Measurements from ENCODE around the gene SRC.

SRC gene

GRCh38 chr20:37350649-37351574 lies 5.0 kb downstream of the SRC start:
- no peak for DNase-seq (ENCODE audit: low read depth in 2 of 2)

GRCh38 chr20:37351689-37352607 lies 6.0 kb downstream of the SRC start:
- DNase-seq (ENCODE audit: low read depth in 2 of 2): no peak

- no peak for DNase-seq (ENCODE audit: low read depth in 2 of 2)
These were observed 6.7 kb downstream of the SRC start for GRCh38 chr20:37352608-37352980.

GRCh38 chr20:37353285-37353849 lies 7.4 kb downstream of the SRC start:
- DNase-seq (ENCODE audit: low read depth in 2 of 2): no peak

DNA sequence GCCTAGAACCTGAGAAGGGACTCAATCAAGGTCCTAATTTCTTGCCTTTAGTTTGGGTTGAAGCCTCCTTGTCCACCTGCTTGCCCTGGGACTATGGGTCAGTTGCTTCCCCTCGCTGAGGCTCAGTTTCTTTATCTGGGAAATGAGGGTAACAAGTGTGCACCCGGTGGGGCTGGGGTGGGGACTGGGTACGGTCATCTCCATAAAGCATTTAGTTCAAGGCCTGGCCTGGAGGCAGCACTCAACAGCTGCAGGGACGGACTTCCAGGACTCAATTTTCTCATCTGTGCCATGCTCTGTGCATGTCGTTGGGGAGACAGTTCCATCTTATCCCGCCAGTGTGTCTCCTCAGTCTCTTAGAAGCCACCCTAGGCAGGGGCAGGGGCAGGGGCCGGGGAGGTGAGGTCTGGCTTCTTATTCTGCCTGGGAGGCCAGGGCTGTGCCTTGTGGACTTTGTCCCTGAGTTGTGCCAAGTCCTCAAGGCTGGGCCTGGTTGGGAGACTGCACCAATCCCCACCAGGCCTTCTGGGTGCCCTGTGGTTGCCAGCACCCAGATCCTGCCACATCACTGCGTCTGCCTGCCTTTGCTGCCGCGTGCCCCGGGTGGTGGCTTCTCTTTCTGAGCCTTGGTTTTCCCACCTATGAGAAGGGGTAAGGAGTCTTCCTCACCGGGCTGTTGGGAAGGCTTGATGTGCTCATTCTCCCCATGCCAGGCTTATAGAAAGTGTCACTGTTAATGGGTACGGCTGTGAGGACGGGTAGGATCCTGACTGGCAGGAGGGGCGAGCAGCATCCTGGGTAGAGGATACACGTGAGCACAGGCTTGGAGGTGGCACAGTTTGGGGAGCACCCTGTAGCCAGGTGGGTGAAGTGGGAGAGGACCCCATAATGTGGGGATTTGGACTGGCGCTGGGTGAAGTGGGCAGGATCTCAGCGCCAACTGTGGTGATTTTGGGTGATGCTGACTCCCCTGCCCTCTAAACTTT lies 8.6 kb downstream of the SRC start:
- DNase-seq (ENCODE audit: low read depth in 2 of 2): no peak

DNA sequence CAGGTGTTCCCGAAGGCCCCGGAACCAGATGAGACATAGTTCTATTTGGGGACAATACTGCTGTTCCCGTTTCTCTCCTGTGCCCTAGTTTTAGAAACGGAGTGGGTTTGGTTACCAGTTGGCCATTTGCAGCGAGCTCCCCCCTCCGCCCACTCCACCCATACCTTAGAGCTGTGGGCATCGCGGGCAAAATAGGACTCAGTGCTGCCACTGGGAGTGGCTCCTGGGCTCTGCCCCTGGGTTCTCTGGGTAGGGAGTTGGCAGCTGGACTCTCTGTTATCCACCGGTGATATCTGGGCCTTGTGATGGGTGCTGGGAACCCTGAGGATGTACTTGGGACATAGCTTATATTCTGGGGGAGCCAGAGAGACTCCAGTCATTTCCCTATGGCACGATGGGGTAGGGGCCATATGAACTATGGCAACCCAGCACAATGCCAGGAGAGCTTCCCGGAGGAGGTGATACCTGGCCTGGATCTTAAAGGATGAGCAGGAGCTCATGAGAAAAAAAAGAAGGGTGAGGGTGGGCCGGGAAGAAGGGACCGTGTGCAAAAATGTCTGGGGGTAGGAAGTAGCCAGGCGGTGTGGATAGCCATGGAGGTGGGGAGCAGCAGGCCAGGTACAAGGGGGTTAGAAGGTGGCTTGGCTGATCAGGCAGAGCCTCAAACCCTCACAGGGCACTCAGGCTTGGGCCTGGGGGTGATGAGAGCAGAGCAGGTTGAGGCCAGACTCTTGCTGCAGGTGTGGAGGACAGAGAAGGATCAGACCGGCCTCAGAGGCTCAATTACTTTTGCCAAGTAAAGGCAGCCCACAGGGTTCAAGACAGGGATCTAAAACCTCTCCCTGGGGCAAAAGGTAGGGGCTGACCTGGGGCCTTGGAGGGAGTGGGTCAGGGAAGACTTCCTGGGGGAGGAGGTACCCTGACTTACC lies 9.6 kb downstream of the SRC start:
- no peak for DNase-seq (ENCODE audit: low read depth in 2 of 2)

- DNase-seq (ENCODE audit: low read depth in 2 of 2): no peak
These were observed 10.4 kb downstream of the SRC start for GRCh38 chr20:37356387-37356786.

GRCh38 chr20:37356961-37357371 lies 11.0 kb downstream of the SRC start:
- DNase-seq (ENCODE audit: low read depth in 2 of 2): no peak

GRCh38 chr20:37357481-37358365 lies 11.8 kb downstream of the SRC start:
- no peak for DNase-seq (ENCODE audit: low read depth in 2 of 2)

DNA sequence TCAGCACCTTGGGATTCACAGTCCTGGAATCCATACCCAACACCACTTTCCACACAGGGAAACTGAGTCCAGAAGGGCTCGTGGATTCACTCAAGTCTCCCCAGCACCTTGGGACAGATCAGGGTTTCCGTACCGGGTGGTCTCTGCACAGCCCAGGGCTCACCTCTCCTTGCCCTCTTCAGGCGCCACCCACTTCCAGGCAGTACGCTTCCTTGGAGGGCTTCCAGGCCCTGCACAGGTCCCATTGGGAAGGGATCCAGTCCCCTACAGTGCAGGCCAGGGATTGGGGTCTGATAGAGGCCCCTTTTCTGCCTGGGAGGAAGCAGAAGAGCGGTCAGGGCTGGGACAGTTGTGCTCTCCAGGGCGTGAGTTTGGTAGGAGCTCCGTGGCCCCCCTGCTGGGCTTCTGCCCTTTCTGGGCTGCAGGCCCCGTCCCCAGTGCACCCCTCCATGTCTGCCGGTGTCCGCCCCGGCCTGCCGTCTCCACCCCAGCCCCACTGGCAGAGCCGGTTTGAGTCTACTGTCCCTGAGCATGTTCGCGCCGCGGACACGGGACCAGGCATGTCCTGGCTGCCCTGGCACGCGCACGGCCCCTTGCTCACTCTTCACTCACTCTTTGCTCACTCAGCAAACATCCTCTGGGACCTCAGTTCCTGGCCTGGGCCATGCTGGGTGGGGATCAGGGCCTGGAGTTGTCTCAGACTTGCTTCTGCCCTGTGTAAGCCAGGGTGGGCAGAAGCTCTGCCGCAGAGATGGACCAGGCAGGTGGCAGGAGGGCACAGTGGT lies 12.6 kb downstream of the SRC start:
- no peak for DNase-seq (ENCODE audit: low read depth in 2 of 2)

- DNase-seq (ENCODE audit: low read depth in 2 of 2): no peak
These were observed 13.4 kb downstream of the SRC start for GRCh38 chr20:37359331-37359730.

- no peak for DNase-seq (ENCODE audit: low read depth in 2 of 2)
These were observed 13.9 kb downstream of the SRC start for GRCh38 chr20:37359836-37360235.

DNA sequence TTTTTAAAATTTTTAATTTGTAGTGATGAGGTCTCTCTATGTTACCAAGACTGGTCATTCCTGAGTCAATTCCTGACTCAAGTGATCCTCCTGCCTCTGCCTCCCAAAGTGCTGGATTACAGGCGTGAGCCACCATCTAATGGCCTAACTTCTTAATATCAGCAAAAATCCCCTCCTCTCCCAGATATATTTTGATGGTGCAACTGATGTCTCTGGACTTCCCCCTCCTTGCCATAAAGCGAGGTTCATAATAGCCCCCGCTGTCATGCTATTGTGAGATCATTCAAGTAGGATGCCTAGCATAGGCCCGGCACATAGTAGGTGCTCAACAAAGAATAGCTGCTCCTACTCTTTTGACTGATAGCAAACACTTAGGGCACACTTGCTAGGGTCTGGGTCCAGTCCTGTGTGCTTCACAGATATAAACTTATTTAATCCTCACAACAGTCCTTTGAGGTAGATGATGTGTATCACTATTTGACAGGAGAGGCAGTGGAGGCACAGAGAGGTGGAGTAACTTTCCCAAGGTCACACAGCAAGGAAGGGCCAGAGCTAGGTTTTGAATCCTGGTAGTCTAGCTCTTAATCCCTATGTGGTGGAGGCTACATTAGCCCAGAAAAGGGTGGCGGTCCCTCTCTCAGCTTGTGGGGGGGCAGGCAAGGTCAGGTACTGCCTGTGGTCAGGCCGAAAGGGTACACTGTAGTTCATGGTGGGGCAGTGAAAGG lies 14.6 kb downstream of the SRC start:
- no peak for DNase-seq (ENCODE audit: low read depth in 2 of 2)

- DNase-seq (ENCODE audit: low read depth in 2 of 2): no peak
These were observed 15.4 kb downstream of the SRC start for GRCh38 chr20:37361336-37361735.

GRCh38 chr20:37362231-37362792 lies 16.4 kb downstream of the SRC start:
- no peak for DNase-seq (ENCODE audit: low read depth in 2 of 2)

GRCh38 chr20:37362821-37363220 lies 16.9 kb downstream of the SRC start:
- DNase-seq (ENCODE audit: low read depth in 2 of 2): no peak

Measured in activated CD8-positive, alpha-beta memory T cell treated with anti-CD3 and anti-CD28 coated beads for 4 hours (primary cell).